Panc1 (cell line): ENCODE data around the gene TMEM123.

Experiments
- TCF7L2 ChIP-seq: IDR thresholded peaks from 2 replicates; pipeline ENCODE4 v1.6.1; 2011; ENCODE audit warnings: mild to moderate bottlenecking, low read depth, low read length, inconsistent platforms
- TF ChIP-seq, protein P1 (sequence below): fragments of 450-650 bp; IDR thresholded peaks from 2 replicates; pipeline ENCODE4 v1.5.1; 2017; ENCODE audit warnings: mild to moderate bottlenecking

DNA sequence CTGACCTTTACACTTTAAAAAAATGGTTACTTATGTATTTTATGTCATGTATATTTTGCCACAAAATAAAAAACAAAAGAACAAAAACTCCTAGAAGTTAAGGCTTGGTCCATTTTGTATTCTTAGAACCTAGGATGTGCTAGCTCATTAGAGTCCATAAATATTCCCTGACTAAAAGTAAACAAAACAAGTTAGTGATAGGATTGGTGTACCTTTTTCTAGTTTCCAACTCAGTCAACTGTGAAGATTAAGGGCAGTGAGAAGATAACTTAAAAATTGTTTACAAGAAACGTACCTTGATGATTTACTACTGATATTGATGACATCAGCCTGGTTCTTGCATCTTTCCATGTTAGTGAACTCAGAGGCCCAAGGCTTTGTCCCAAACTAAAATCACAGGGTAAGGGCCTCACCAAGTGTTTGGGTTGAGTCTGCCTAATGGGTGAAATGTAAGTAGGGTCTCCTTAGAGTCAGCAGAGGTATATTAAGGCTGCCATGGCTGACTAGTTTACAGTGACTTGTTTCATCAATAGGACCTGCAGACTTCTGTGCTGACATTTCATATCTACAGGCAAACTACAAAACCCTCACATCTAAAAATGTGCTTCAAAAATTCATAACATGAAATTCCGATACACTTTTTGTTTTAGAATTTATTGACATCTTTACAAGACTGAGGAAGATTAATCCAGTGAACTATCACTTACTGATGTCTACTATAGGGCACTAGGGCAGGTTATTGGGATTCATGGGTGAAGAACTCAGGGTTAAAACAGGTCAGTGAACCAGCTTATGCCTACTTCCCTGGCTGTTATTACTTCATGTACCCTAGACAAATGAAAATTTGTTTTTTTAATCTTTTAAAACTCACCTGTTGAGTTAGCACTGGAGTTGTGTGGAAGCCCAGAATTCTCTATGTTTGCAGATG, 4.4 kb downstream of the TMEM123 start:
- TF ChIP-seq, protein P1, sequence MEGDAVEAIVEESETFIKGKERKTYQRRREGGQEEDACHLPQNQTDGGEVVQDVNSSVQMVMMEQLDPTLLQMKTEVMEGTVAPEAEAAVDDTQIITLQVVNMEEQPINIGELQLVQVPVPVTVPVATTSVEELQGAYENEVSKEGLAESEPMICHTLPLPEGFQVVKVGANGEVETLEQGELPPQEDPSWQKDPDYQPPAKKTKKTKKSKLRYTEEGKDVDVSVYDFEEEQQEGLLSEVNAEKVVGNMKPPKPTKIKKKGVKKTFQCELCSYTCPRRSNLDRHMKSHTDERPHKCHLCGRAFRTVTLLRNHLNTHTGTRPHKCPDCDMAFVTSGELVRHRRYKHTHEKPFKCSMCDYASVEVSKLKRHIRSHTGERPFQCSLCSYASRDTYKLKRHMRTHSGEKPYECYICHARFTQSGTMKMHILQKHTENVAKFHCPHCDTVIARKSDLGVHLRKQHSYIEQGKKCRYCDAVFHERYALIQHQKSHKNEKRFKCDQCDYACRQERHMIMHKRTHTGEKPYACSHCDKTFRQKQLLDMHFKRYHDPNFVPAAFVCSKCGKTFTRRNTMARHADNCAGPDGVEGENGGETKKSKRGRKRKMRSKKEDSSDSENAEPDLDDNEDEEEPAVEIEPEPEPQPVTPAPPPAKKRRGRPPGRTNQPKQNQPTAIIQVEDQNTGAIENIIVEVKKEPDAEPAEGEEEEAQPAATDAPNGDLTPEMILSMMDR = no peak
- TF ChIP-seq TCF7L2 = no peak
